ENCODE measurements around the gene ZMYND11. TPM values are rescaled to one million over a fixed set of nuclear protein-coding genes. Genes with fewer than 3 reads are reported as not detected.
"Not testable (repeated sequence)": the region's sequence is repeated elsewhere in the genome, so short reads cannot be mapped to it uniquely, and the experiment has no call there.

ZMYND11 gene
- total and polyA plus RNA-seq, 2 of the 13 experiments (the other 11 are each of a cell fraction or from before 2014, with no cell fraction given) = 17.5 to 38.7 TPM

DNA sequence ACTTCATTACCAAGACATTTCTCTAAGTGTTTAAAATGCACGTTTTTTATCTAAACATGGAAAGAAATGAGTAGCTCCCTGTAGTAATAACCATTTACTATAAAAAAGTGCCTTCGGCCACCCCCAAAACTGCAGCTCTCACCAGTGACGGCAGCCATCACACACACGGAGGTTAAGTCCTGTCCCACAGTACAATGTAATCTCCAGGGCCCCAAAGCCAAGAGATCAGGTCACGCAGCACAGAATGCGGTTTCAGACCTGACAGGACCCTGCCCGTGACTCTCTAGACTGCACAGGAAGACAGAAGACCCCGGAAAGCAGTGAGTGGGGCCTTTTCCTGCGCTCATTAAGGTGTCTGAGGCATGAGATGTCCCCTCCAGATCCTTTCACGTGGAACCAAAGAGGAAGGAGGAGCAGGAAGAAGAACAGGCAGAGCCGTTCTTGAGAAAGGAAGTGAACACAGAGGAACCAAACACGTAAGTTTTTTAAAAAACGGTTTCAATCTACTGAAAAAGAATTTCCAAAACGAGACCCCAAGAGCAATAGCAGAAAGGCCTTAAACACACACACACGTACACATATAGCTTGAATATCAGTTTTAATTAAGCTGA is 125.7 kb downstream of the ZMYND11 start (continued):
- no peak for TF ChIP-seq KIAA2018 (CRISPR knock-in tag; IDR thresholded peaks at IDR 0.05; ENCODE audit: borderline replicate concordance)

- H3K9me3 ChIP-seq (ENCODE audit: low read length); BruUV-seq (replicated peaks); H2AFZ ChIP-seq (ENCODE audit: low read length); H3K4me2 ChIP-seq (ENCODE audit: low read depth, low read length); H3K27ac ChIP-seq (ENCODE audit: extremely low read length, insufficient read depth, low read length); CTCF ChIA-PET (ENCODE audit: low intra/inter-chr PET ratio, low total read pairs); H3K79me2 ChIP-seq (ENCODE audit: insufficient read depth, low read length); POLR2A ChIA-PET; H3K27me3 ChIP-seq (ENCODE audit: control insufficient read depth in 1 of 2, insufficient read depth in 2 of 2, low read length in 2 of 2); FAIRE-seq; H3K9ac ChIP-seq (ENCODE audit: insufficient read depth, low read depth, low read length); H3K36me3 ChIP-seq (replicated peaks in 1 of 2; ENCODE audit: control insufficient read depth in 1 of 2, insufficient read depth in 2 of 2, low read length in 2 of 2); H3K4me1 ChIP-seq (ENCODE audit: insufficient read depth, low read length); H4K20me1 ChIP-seq (ENCODE audit: insufficient read depth, low read length); in situ Hi-C loops (cut with HindIII; ENCODE audit: extremely low pct_ligation_motif_present, low pct_unique_long_range_greater_than_20kb); DNase-seq (ENCODE audit: low spot score); H3K4me3 ChIP-seq (replicated peaks in 1 of 3; ENCODE audit: insufficient read depth in 1 of 3, low read depth in 2 of 3, low read length in 3 of 3); ATAC-seq; intact Hi-C loops (cut with micrococcal nuclease; ENCODE audit: unreplicated experiment): not testable (repeated sequence)
- 58% methylated on average over 9 of the region's 11 CpGs for WGBS (ENCODE audit: low lambda C conversion rate)
Observed at GRCh38 chr10:264160-265073, 129.2 kb downstream of the ZMYND11 start.

GRCh38 chr10:265074-265440 is 129.8 kb downstream of the ZMYND11 start:
- H3K4me2 ChIP-seq (ENCODE audit: low read depth, low read length); in situ Hi-C loops (cut with HindIII; ENCODE audit: extremely low pct_ligation_motif_present, low pct_unique_long_range_greater_than_20kb); H4K20me1 ChIP-seq (ENCODE audit: insufficient read depth, low read length); H3K27me3 ChIP-seq (ENCODE audit: control insufficient read depth in 1 of 2, insufficient read depth in 2 of 2, low read length in 2 of 2); DNase-seq (ENCODE audit: low spot score); ATAC-seq; POLR2A ChIA-PET; intact Hi-C loops (cut with micrococcal nuclease; ENCODE audit: unreplicated experiment); H3K27ac ChIP-seq (ENCODE audit: extremely low read length, insufficient read depth, low read length); H3K4me3 ChIP-seq (replicated peaks in 1 of 3; ENCODE audit: insufficient read depth in 1 of 3, low read depth in 2 of 3, low read length in 3 of 3); H3K9ac ChIP-seq (ENCODE audit: insufficient read depth, low read depth, low read length); FAIRE-seq; CTCF ChIA-PET (ENCODE audit: low intra/inter-chr PET ratio, low total read pairs); H3K4me1 ChIP-seq (ENCODE audit: insufficient read depth, low read length); BruUV-seq (replicated peaks); H3K79me2 ChIP-seq (ENCODE audit: insufficient read depth, low read length); H3K9me3 ChIP-seq (ENCODE audit: low read length); H3K36me3 ChIP-seq (replicated peaks in 1 of 2; ENCODE audit: control insufficient read depth in 1 of 2, insufficient read depth in 2 of 2, low read length in 2 of 2); H2AFZ ChIP-seq (ENCODE audit: low read length): not testable (repeated sequence)
- WGBS (ENCODE audit: low lambda C conversion rate) = 74% methylated on average over 4 of the region's 6 CpGs

Data from HepG2 (cell line).